Measurements from ENCODE around the gene FABP3. TPM values are rescaled to one million over a fixed set of nuclear protein-coding genes. Genes with fewer than 3 reads are reported as not detected.

The FABP3 gene
- total and polyA plus RNA-seq, 2 of the 4 experiments (the other 2 are of a cell fraction): 4.8 to 8.6 TPM

- Histone ChIP-seq H4K8ac (ENCODE audit: low read depth in 2 of 2, low read length in 2 of 2) (peak overlapping the region in 1 of 2 experiments; percentile 44; a peak in 1 of 4 replicates), H3K56ac (ENCODE audit: extremely low read depth, insufficient read depth, low read length) (no peak overlapping the region), H3K27me3 (ENCODE audit: control insufficient read depth, insufficient read depth, low read length) (no peaks in the 10 kb centered on the region), H2BK15ac (ENCODE audit: low read depth, low read length) (no peak overlapping the region), H3K9me1 (ENCODE audit: insufficient read depth, low read length) (no peaks in the 10 kb centered on the region), H3K18ac (ENCODE audit: low read depth, low read length) (peak overlapping the region; percentile 65), H3K36me3 (ENCODE audit: control insufficient read depth, insufficient read depth, low read length) (peaks cover 10% of the 10 kb centered on the region), H4K20me1 (ENCODE audit: insufficient read depth, low read length) (no peaks in the 10 kb centered on the region), H2AK9ac (replicated peaks; ENCODE audit: low read depth, low read length, poor library complexity) (no peak overlapping the region), H2AK5ac (ENCODE audit: low read depth, low read length) (no peak overlapping the region), H4K91ac (ENCODE audit: insufficient read depth, low read depth, low read length) (no peak overlapping the region), H3K4me3 (ENCODE audit: insufficient read depth, low read depth, low read length) (no peak overlapping the region), H3K4ac (ENCODE audit: low read depth, low read length) (no peak overlapping the region), H2AFZ (replicated peaks; ENCODE audit: low read length, poor library complexity) (no peak overlapping the region), H3K9me3 (ENCODE audit: control insufficient read depth, insufficient read depth, low read length) (no peaks in the 10 kb centered on the region), H3K27ac (ENCODE audit: insufficient read depth, low read length) (no peak overlapping the region), H3K23ac (ENCODE audit: low read depth, low read length) (no peak overlapping the region), H3K4me1 (ENCODE audit: control insufficient read depth, insufficient read depth, low read length) (peaks cover 5% of the 10 kb centered on the region), H2BK5ac (ENCODE audit: low read depth, low read length, poor library complexity, severe bottlenecking) (no peak overlapping the region), H3K79me1 (ENCODE audit: low read depth in 1 of 2, low read length in 2 of 2) (peaks cover 0 to 7% of the 10 kb centered on the region in 2 experiments; a peak in 2 of 4 replicates), H2BK20ac (ENCODE audit: low read depth, low read length) (no peak overlapping the region), H4K5ac (ENCODE audit: low read depth, low read length) (peak overlapping the region; percentile 69; the same call in 1 of the 2 replicates), H3K9ac (ENCODE audit: low read depth, low read length) (no peak overlapping the region), H2BK120ac (ENCODE audit: low read depth, low read length) (no peak overlapping the region), H3K14ac (replicated peaks; ENCODE audit: low read depth, low read length) (no peak overlapping the region), H3K4me2 (ENCODE audit: low read depth, low read length) (no peak overlapping the region)
- TF ChIP-seq CEBPB (IDR thresholded peaks at IDR 0.05; ENCODE audit: low read depth, low read length): peak; percentile 81
- no peak for TF ChIP-seq MAFK (IDR thresholded peaks at IDR 0.05; ENCODE audit: low read depth, low read length)
- CTCF ChIA-PET: interaction anchor here (1.0 kb wide), 1 partner anchor 9 kb away, joined by 3 read pairs; no protein-coding TSS in a partner anchor
- in situ Hi-C loops (cut with MboI; ENCODE audit: low sequenced_read_pairs) (no loop called here), intact Hi-C loops (cut with micrococcal nuclease) (no loop called here), dilution Hi-C loops (cut with HindIII; ENCODE audit: low sequenced_read_pairs, unreplicated experiment) (no loop called here)
- peak; percentile 66 for DNase-seq
- POLR2A ChIA-PET (ENCODE audit: unreplicated experiment): no interaction called here
- BruUV-seq (replicated peaks): no TSS peak
- no CpG with 5 or more reads among the region's 3 CpGs for whole genome bisulfite sequencing, 2 experiments (ENCODE audit: extremely low coverage in 2 of 2, insufficient read length in 1 of 2)
- no peak for ATAC-seq (ENCODE audit: low read depth)
Observed at GRCh38 chr1:31327381-31327780, 45.5 kb downstream of the FABP3 start.

Data from IMR-90 (cell line).